Activated B cell treated with CpG ODN at 0.5 μM for 24 hours (primary cell): Measurements from ENCODE around the gene PAPLN. TPM values are rescaled to one million over a fixed set of nuclear protein-coding genes. Genes with fewer than 3 reads are reported as not detected.

Source experiments
- ATAC-seq: fragments of 200-7000 bp; cut with Tn5 transposase; one replicate; pipeline ENCODE4 v1.10.0; 2021; ENCODE audit warnings: low read depth, mild to moderate bottlenecking, moderate library complexity
- CTCF ChIA-PET: fragments of 350-600 bp; sonication (Branson Sonifier 250); formaldehyde crosslinking; loops from one replicate; lab custom pipeline; 2021; ENCODE audit warnings: antibody characterized with exemption; lab: Charles Lee
- POLR2A ChIA-PET: fragments of 350-600 bp; sonication (Branson Sonifier 250); formaldehyde crosslinking; loops from one replicate; lab custom pipeline; 2021; ENCODE audit warnings: antibody characterized with exemption; lab: Charles Lee
- DNase-seq: peaks from one replicate; pipeline ENCODE4 v3.0.0; 2022
- H3K27ac Mint-ChIP-seq: one replicate; pipeline ENCODE4 v1.8.0; 2020; ENCODE audit warnings: mixed read lengths
- H3K27me3 Mint-ChIP-seq: one replicate; pipeline ENCODE4 v1.8.0; 2021; ENCODE audit warnings: mixed read lengths
- H3K36me3 Mint-ChIP-seq: one replicate; pipeline ENCODE4 v1.8.0; 2021; ENCODE audit warnings: low read depth, mixed read lengths
- H3K4me1 Mint-ChIP-seq: one replicate; pipeline ENCODE4 v1.8.0; 2021; ENCODE audit warnings: mixed read lengths
- H3K4me3 Mint-ChIP-seq: one replicate; pipeline ENCODE4 v1.8.0; 2020; ENCODE audit warnings: mild to moderate bottlenecking, mixed read lengths
- H3K9me3 Mint-ChIP-seq: one replicate; pipeline ENCODE4 v1.8.0; 2020; ENCODE audit warnings: mixed read lengths
- CTCF ChIP-seq: fragments of 200-600 bp; IDR thresholded peaks from one replicate; pipeline ENCODE4 v1.8.0; 2022; ENCODE audit warnings: antibody characterized with exemption, mild to moderate bottlenecking
- intact Hi-C: fragments of 100-400 bp; cut with micrococcal nuclease; formaldehyde crosslinking; loops from one replicate; pipeline ENCODE4 v1.15.1; 2024
- total RNA-seq: library from RNA; stranded (reverse); gene quantifications from 2 replicates; pipeline ENCODE4 v1.2.3, GENCODE V29; 2022

Gene PAPLN
- total RNA-seq, 1 donor from 2014 or later = 0.42 TPM

GRCh38 chr14:73198253-73198652, 39.1 kb upstream of the PAPLN start:
- ChIA-PET CTCF (no interaction called here), POLR2A (no interaction called here)
- H3K4me3 Mint-ChIP-seq = no peak overlapping the region
- peaks cover 82% of the 10 kb centered on the region for H3K36me3 Mint-ChIP-seq
- ATAC-seq (no peak), DNase-seq (no peak)
- no peaks in the 10 kb centered on the region for H3K9me3 Mint-ChIP-seq
- no peaks in the 10 kb centered on the region for H3K4me1 Mint-ChIP-seq
- TF ChIP-seq CTCF = no peak
- no peak overlapping the region for H3K27ac Mint-ChIP-seq
- intact Hi-C loops = no loop called here
- H3K27me3 Mint-ChIP-seq = no peaks in the 10 kb centered on the region

- H3K4me1 Mint-ChIP-seq = no peaks in the 10 kb centered on the region
- H3K27me3 Mint-ChIP-seq = no peaks in the 10 kb centered on the region
- TF ChIP-seq CTCF = no peak
- H3K4me3 Mint-ChIP-seq = no peak overlapping the region
- ATAC-seq (no peak), DNase-seq (no peak)
- intact Hi-C loops = no loop called here
- no peak overlapping the region for H3K27ac Mint-ChIP-seq
- H3K9me3 Mint-ChIP-seq = no peaks in the 10 kb centered on the region
- POLR2A ChIA-PET = no interaction called here
- CTCF ChIA-PET = interaction anchor here (0.7 kb wide), 1 partner anchor 61 kb away, joined by 4 read pairs; no protein-coding TSS in a partner anchor
- H3K36me3 Mint-ChIP-seq = peaks cover 81% of the 10 kb centered on the region
Measured at GRCh38 chr14:73203527-73203926, 33.8 kb upstream of the PAPLN start.

- no peak overlapping the region for H3K4me3 Mint-ChIP-seq
- H3K4me1 Mint-ChIP-seq = no peaks in the 10 kb centered on the region
- no peaks in the 10 kb centered on the region for H3K27me3 Mint-ChIP-seq
- POLR2A ChIA-PET = no interaction called here
- no peaks in the 10 kb centered on the region for H3K9me3 Mint-ChIP-seq
- peaks cover 80% of the 10 kb centered on the region for H3K36me3 Mint-ChIP-seq
- CTCF ChIA-PET = no interaction called here
- intact Hi-C loops = no loop called here
- no peak for TF ChIP-seq CTCF
- no peak for DNase-seq
- no peak for ATAC-seq
- no peak overlapping the region for H3K27ac Mint-ChIP-seq
Measured at GRCh38 chr14:73207615-73208014, 29.7 kb upstream of the PAPLN start.

- Mint-ChIP-seq H3K9me3 (no peaks in the 10 kb centered on the region), H3K4me1 (no peaks in the 10 kb centered on the region), H3K27me3 (no peaks in the 10 kb centered on the region), H3K4me3 (no peak overlapping the region), H3K36me3 (peaks cover 82% of the 10 kb centered on the region), H3K27ac (no peak overlapping the region)
- no peak for ATAC-seq
- intact Hi-C loops = no loop called here
- DNase-seq = no peak
- CTCF ChIA-PET = no interaction called here
- no peak for TF ChIP-seq CTCF
- POLR2A ChIA-PET = no interaction called here
Measured at GRCh38 chr14:73208390-73208789, 28.9 kb upstream of the PAPLN start.

GRCh38 chr14:73208846-73209245, 28.5 kb upstream of the PAPLN start:
- Mint-ChIP-seq H3K9me3 (no peaks in the 10 kb centered on the region), H3K4me3 (no peak overlapping the region), H3K27me3 (no peaks in the 10 kb centered on the region), H3K4me1 (no peaks in the 10 kb centered on the region), H3K36me3 (peaks cover 83% of the 10 kb centered on the region), H3K27ac (no peak overlapping the region)
- intact Hi-C loops = no loop called here
- TF ChIP-seq CTCF = no peak
- ChIA-PET POLR2A (no interaction called here), CTCF (no interaction called here)
- DNase-seq (no peak), ATAC-seq (no peak)
